HepG2 (cell line): ENCODE results near the gene RNPS1. TPM values are rescaled to one million over a fixed set of nuclear protein-coding genes. Genes with fewer than 3 reads are reported as not detected.
A peak's percentile ranks its signal among the peaks of the same experiment; 100 is the strongest.

ENCODE experiments used
- ARID5B ChIP-seq: IDR thresholded peaks from 2 replicates; pipeline ENCODE4 v1.4.0; 2020; ENCODE audit warnings: mild to moderate bottlenecking, missing genetic modification reagents
- ATF2 ChIP-seq: sonication (generic); formaldehyde crosslinking; IDR thresholded peaks from 2 replicates; pipeline ENCODE4 v1.4.0; 2020; ENCODE audit warnings: missing genetic modification reagents
- BATF2 ChIP-seq: sonication (generic); formaldehyde crosslinking; IDR thresholded peaks from 2 replicates; pipeline ENCODE4 v1.8.0; 2022; ENCODE audit warnings: mild to moderate bottlenecking, missing genetic modification reagents, moderate library complexity
- CHCHD3 ChIP-seq: sonication (generic); formaldehyde crosslinking; IDR thresholded peaks from 2 replicates; pipeline ENCODE4 v1.8.0; 2022; ENCODE audit warnings: mild to moderate bottlenecking, missing genetic modification reagents, moderate library complexity
- FOXP1 ChIP-seq, 2 experiments: fragments of 450-650 bp in 1 of 2; IDR thresholded peaks; 2 replicates each; pipeline ENCODE4 v1.6.1; 2017 to 2018; ENCODE audit warnings: antibody characterized with exemption in 1 of 2
- GLI4 ChIP-seq: sonication (generic); formaldehyde crosslinking; IDR thresholded peaks from 2 replicates; pipeline ENCODE4 v1.5.1; 2020; ENCODE audit warnings: missing genetic modification reagents, mild to moderate bottlenecking, moderate library complexity, borderline replicate concordance
- KDM4B ChIP-seq: sonication (generic); formaldehyde crosslinking; IDR thresholded peaks from 2 replicates; pipeline ENCODE4 v1.4.0; 2020; ENCODE audit warnings: missing genetic modification reagents
- NAIF1 ChIP-seq: sonication (generic); formaldehyde crosslinking; IDR thresholded peaks from 2 replicates; pipeline ENCODE4 v1.5.0; 2020; ENCODE audit warnings: mild to moderate bottlenecking, missing genetic modification reagents, borderline replicate concordance
- NFKBIZ ChIP-seq: IDR thresholded peaks from 2 replicates; pipeline ENCODE4 v1.6.1; 2018; ENCODE audit warnings: missing genetic modification reagents, missing compliant biosample characterization
- SMYD3 ChIP-seq: sonication (generic); formaldehyde crosslinking; IDR thresholded peaks from 2 replicates; pipeline ENCODE4 v1.8.1; 2023; ENCODE audit warnings: mild to moderate bottlenecking, missing genetic modification reagents
- ZBTB34 ChIP-seq: sonication (generic); formaldehyde crosslinking; IDR thresholded peaks from 2 replicates; pipeline ENCODE4 v1.8.0; 2022; ENCODE audit warnings: mild to moderate bottlenecking, missing genetic modification reagents
- ZNF292 ChIP-seq: sonication (generic); formaldehyde crosslinking; IDR thresholded peaks from 2 replicates; pipeline ENCODE4 v1.8.1; 2022; ENCODE audit warnings: mild to moderate bottlenecking, low read depth, missing genetic modification reagents, borderline replicate concordance
- ZNF331 ChIP-seq: sonication (generic); formaldehyde crosslinking; IDR thresholded peaks from 2 replicates; pipeline ENCODE4 v1.4.0; 2020; ENCODE audit warnings: missing genetic modification reagents
- ZNF577 ChIP-seq: sonication (generic); formaldehyde crosslinking; IDR thresholded peaks from 2 replicates; pipeline ENCODE4 v1.4.0; 2020; ENCODE audit warnings: mild to moderate bottlenecking, low read depth, missing genetic modification reagents, borderline replicate concordance
- ZSCAN22 ChIP-seq: sonication (generic); formaldehyde crosslinking; IDR thresholded peaks from 2 replicates; pipeline ENCODE4 v1.4.0; 2020; ENCODE audit warnings: mild to moderate bottlenecking, missing genetic modification reagents
- polyA plus RNA-seq, 8 experiments: library from polyadenylated mRNA; depleted of rRNA in 3 of 8; stranded (reverse) in 7 of 8; unstranded in 1 of 8; fragments of >200 nt; fragmentation: Illumina TruSeq in 4 of 8; extraction: Trizol in 4 of 8; gene quantifications; 2 replicates each; pipeline versions ENCODE4 v1.2.1 to v1.2.3, GENCODE V29; 2011 to 2016; ENCODE audit warnings: low read depth in 4 of 8, missing spikeins in 1 of 8, mixed read lengths in 1 of 8; ENCODE audit not compliant: insufficient read depth in 1 of 8
- total RNA-seq, 5 experiments: library from RNA; depleted of rRNA; stranded (reverse); fragments of >200 nt; fragmentation: Illumina TruSeq; extraction: Trizol; gene quantifications; 2 replicates each; pipeline ENCODE4 v1.2.3, GENCODE V29; 2016; ENCODE audit warnings: low read depth in 1 of 5
- TF ChIP-seq, protein P1 (sequence below): sonication (generic); formaldehyde crosslinking; IDR thresholded peaks from 2 replicates; pipeline ENCODE4 v1.4.0; 2020; ENCODE audit warnings: low read depth, mild to moderate bottlenecking, missing genetic modification reagents

The RNPS1 gene
- total and polyA plus RNA-seq, 2 of the 13 experiments (the other 11 are each of a cell fraction or from before 2014, with no cell fraction given) = 126 to 133 TPM

GRCh38 chr16:2251296-2252111 is 16.4 kb downstream of the RNPS1 start, which contains the start of gene ECI1 (continued):
- TF ChIP-seq ZBTB34 (peak; percentile 86), ZSCAN22 (CRISPR knock-in tag) (no peak), SMYD3 (CRISPR knock-in tag) (peak; percentile 30; the same call in 1 of the 2 replicates), ARID5B (peak; percentile 62; the same call in 1 of the 2 replicates), FOXP1 (IDR thresholded peaks at IDR 0.05) (no peak), FOXP1 (CRISPR knock-in tag; IDR thresholded peaks at IDR 0.05) (no peak), NAIF1 (CRISPR knock-in tag) (peak; percentile 9; the same call in 1 of the 2 replicates), ZNF577 (CRISPR knock-in tag) (no peak), NFKBIZ (CRISPR knock-in tag) (no peak), BATF2 (CRISPR knock-in tag) (no peak), CHCHD3 (no peak), ZNF292 (CRISPR knock-in tag) (0 out of 2 replicates have a peak, but pooled peaks have one; percentile 48), ZNF331 (CRISPR knock-in tag) (peak; percentile 91), ATF2 (CRISPR knock-in tag) (peak; percentile 60; the same call in 1 of the 2 replicates), KDM4B (CRISPR knock-in tag) (peak; percentile 76), GLI4 (peak; percentile 26; the same call in 1 of the 2 replicates)
- TF ChIP-seq, protein P1, sequence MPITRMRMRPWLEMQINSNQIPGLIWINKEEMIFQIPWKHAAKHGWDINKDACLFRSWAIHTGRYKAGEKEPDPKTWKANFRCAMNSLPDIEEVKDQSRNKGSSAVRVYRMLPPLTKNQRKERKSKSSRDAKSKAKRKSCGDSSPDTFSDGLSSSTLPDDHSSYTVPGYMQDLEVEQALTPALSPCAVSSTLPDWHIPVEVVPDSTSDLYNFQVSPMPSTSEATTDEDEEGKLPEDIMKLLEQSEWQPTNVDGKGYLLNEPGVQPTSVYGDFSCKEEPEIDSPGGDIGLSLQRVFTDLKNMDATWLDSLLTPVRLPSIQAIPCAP (CRISPR knock-in tag) = no peak
